Cardiac fibroblast (primary cell): ENCODE measurements around the gene ZFAND3.

Experiments
- DNase-seq, 2 donors: peaks; one replicate each; pipeline versions ENCODE4 v3.0.0 to v3.0.0-alpha.2; 2010; ENCODE audit warnings: low read depth in 2 of 2
- H3K4me3 ChIP-seq, 2 donors: replicated peaks in 1 of 2; 1 replicate in 1 of 2; 2 replicates in 1 of 2; pipeline ENCODE4 v1.5.1; 2011; ENCODE audit warnings: low read depth in 2 of 2, low read length in 2 of 2, mild to moderate bottlenecking in 2 of 2, moderate library complexity in 1 of 2
- CTCF ChIP-seq: IDR thresholded peaks from one replicate; pipeline ENCODE4 v1.5.1; 2011; ENCODE audit warnings: low read depth, mild to moderate bottlenecking, low read length, inconsistent platforms

ZFAND3 gene

DNA sequence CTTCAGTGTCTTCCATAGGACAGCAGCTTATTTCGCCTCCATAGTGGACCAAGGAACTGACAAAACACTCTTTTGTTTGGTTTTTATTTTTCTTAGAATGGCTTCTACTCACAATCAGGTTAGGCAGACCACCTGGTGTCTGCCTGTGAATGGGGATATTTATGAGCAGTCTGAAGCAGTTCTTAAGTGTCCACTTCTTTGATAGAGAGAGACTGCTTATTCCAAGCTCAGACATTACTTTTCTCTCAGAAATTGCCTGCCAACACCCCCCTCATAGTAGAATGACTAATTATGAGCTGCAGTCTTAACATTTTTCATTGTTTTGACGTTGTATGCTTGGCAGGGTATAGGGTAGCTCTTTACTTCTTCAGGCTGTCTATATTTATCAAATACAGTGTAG is 174.7 kb downstream of the ZFAND3 start:
- DNase-seq, result peak; percentile 58 to 62
- no peak for TF ChIP-seq CTCF
- H3K4me3 ChIP-seq, result no peak overlapping the region

GRCh38 chr6:37998366-37998765 is 178.8 kb downstream of the ZFAND3 start:
- no peak overlapping the region for H3K4me3 ChIP-seq
- TF ChIP-seq CTCF, result no peak
- DNase-seq, result no peak

DNA sequence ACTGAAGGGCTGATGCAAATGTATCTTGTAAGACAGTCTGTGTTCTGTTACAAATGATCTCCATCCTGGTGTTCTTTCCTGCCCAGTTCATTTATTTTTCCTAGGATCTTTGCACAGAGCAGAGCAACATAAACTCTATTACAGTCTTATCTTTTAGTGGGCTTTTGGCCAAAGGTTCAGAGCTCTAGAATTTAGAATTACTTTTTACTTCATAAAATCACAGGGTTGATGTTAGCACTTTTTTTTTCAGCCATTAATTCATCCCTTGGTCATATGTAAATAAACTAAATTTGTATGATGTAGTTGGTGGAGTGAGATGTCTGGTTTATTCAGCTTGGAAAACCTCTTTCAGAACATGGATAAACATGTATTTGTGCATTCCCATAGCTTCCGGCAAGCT is 181.9 kb downstream of the ZFAND3 start:
- peak in 1 of 2 donors; percentile 26 for DNase-seq
- no peak overlapping the region for H3K4me3 ChIP-seq
- no peak for TF ChIP-seq CTCF

GRCh38 chr6:38004908-38005307 is 185.4 kb downstream of the ZFAND3 start:
- DNase-seq, result no peak
- TF ChIP-seq CTCF, result no peak
- no peak overlapping the region for H3K4me3 ChIP-seq

GRCh38 chr6:38011937-38012336 is 192.4 kb downstream of the ZFAND3 start:
- DNase-seq, result no peak
- no peak for TF ChIP-seq CTCF
- H3K4me3 ChIP-seq, result no peak overlapping the region

- DNase-seq, result peak; percentile 72 to 74
- TF ChIP-seq CTCF, result peak; percentile 81
- H3K4me3 ChIP-seq, result no peak overlapping the region
These were observed 193.0 kb downstream of the ZFAND3 start for GRCh38 chr6:38012573-38012972.

GRCh38 chr6:38015341-38015740 is 195.8 kb downstream of the ZFAND3 start:
- DNase-seq, result no peak
- H3K4me3 ChIP-seq, result no peak overlapping the region
- no peak for TF ChIP-seq CTCF
